Peyer's patch (tissue), 4 donors: ENCODE measurements around the gene HMCN1.

Source experiments
- CTCF ChIP-seq, 6 experiments: fragments of 450-650 bp in 4 of 6; fragments of 200-600 bp in 2 of 6; sonication (generic) in 1 of 6; IDR thresholded peaks; one replicate each; pipeline ENCODE4 v1.5.1; 2017 to 2019; ENCODE audit warnings: antibody characterized with exemption in 6 of 6, mild to moderate bottlenecking in 3 of 6, moderate library complexity in 1 of 6
- POLR2A ChIP-seq, 2 donors: fragments of 450-650 bp; IDR thresholded peaks; one replicate each; pipeline ENCODE4 v1.5.1; 2017; ENCODE audit warnings: antibody characterized with exemption in 2 of 2, mild to moderate bottlenecking in 2 of 2, moderate library complexity in 2 of 2

- no peak for TF ChIP-seq CTCF (IDR thresholded peaks at IDR 0.05)
- no peak for TF ChIP-seq POLR2A (IDR thresholded peaks at IDR 0.05)
These were observed 11.0 kb downstream of the HMCN1 start for GRCh38 chr1:185745165-185745564.
